ENCODE data around the gene XPR1.
"Not testable (repeated sequence)": the region's sequence is repeated elsewhere in the genome, so short reads cannot be mapped to it uniquely, and the experiment has no call there.

XPR1 gene

DNA sequence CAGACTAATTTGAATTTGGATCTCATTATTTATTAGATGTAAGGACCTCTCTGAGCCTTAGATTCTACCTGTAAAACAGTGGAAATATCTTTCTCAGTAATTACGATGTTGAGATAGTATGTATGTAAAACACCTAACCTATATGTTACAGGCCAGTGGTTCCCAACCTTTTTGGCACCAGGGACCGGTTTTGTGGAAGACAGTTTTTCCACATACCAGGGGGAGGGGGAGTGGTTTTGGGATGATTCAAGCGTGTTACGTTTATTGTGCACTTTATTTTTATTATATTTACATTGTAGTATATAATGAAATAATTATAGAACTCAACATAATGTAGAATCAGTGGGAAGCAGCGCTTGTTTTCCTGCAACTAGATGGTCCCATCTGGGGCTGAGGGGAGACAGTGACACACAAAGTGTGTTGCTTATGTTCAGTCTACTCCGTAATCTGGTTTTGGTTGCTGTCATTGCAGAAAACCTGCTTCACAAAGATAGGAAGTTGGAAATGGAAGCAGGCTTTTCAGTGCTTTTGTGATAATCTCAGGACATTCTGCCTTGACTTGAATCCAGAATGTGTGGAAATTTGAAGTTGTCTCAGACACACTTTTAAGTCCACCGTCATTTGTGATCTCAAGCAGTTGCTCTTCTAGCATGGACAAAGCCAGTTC lies 12.8 kb downstream of the XPR1 start:
- ATAC-seq (no peak), DNase-seq (no peak)

DNA sequence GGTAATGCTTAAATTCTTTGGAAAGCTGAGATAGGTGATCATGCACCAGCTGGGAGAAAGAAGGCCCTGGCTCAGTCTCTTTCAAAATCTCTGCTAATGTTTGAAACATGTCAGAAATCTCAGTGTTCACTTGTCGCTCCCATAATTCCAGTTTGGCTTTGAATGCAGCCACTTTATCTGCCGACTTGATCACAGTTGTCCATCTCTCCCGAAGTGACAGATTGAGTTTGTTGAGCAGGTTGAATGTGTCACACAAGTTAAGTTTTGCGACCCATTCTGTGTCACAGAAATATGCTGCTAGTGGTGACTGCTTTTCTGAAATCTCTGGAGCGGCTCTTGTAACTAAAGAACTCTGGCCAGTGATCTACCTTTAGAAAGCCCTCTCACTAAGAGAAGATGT lies 13.4 kb downstream of the XPR1 start:
- not testable (repeated sequence) for ATAC-seq, DNase-seq

DNA sequence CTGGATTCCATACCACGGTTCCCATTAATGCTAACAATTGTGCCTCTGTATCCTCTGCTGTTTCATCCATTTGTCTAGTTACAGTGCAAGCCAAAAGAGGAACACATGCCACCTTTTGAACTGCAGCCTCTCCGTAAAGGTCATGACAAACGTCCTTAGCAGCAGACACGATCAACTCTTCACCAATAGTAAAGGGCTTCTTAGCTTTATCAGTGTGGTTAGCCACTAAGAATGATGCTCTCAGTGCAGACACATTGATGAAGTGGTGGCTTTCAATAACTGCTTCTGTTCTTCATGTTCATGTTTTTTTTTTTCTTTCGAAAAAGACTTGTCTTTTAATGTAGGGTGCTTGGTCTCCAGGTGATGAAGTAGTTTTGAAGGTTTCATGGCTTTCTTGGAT lies 14.3 kb downstream of the XPR1 start:
- ATAC-seq (no peak), DNase-seq (no peak)

DNA sequence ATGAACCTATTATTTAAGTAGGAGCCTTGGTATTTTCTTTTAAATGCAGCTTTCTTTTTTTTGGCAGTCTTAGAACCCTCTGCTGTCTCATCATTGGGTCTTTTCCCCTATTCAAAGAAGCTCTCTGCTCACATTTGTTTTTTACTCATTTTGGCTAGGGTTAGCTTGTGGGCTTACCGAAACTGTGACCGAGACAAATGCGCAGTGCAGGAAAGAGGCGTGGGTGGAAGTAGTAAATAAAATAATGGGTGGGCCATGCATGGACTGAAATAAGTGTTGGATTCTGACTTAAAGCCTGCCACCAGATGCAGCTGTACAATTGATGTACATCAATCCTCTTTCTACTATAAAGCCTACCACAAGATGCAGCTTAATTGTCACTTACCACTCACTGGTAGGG lies 14.7 kb downstream of the XPR1 start:
- ATAC-seq (peak; percentile 36), DNase-seq (peak; percentile 5)

DNA sequence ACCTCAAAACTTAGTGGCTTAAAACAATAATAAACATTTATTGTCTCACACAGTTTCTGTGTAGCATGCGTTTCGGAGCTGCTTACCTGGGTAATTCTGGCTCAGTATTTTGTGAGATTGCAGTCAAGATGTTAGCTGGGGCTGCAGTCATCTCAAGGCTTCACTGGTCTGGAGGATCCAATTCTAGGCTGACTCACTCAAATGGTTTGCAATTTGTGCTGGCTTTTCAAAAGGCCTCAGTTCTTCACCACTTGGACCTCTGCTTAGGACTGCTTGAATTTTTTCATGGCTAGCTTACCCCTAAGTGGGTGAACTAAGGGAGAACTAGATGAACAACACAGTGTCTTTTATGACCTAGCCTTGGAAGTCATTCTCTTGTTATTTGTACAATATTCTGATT lies 21.0 kb downstream of the XPR1 start:
- DNase-seq, result no peak
- ATAC-seq, result no peak

DNA sequence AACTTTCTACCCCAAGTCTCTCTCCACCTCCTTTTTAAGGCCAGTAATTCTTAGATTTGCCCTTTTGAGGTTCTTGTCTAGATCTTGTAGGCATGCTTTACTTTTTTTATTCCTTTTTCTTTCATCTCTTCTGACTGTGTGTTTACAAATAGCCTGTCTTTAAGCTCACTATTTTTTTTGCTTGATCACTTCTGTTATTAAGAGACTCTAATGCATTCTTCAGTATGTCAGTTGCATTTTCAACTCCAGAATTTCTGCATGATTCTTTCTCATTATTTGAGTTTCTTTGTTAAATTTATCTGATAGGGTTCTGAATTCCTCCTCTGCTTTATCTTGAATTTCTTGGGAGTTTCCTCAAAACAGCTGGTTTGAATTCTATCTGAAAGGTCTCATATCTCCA lies 30.9 kb downstream of the XPR1 start:
- no peak for ATAC-seq
- no peak for DNase-seq

DNA sequence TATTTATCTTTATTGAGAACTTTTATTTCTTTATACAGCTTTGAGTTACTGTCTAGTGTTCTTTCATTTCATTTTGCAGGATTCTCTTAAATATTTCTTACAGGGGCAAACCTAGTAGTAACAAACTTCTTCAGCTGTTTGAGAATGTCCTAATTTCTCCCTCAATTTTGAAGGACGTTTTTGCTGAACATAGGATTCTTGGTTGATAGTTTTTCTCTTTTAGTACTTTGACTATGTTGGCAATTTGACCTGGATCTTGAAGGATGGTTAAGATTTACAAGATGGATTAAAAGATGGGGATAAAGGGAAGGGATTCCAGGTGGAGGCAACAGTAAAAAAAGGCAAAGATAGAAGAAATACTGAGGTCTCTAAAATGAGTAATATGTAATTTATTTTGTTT lies 38.9 kb downstream of the XPR1 start:
- ATAC-seq, result no peak
- no peak for DNase-seq

DNA sequence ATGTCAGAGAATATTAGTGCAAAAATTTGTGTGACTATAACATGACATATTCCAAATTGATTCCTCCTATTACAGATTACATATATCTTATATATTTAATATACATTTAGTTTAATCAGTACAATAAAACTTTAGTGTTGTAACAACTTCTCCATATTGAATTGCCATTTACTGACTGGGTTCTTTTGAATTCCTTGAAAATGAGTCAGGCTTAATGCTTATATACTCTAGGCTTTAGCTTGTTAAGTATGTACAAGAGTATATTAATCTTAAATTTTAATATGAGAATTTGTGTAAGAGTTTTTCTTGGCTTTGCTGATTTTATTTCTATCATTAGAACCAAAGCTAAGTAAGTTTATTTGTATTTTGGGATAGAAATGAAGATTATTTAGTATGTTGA lies 40.3 kb downstream of the XPR1 start:
- no peak for ATAC-seq
- DNase-seq, result no peak

DNA sequence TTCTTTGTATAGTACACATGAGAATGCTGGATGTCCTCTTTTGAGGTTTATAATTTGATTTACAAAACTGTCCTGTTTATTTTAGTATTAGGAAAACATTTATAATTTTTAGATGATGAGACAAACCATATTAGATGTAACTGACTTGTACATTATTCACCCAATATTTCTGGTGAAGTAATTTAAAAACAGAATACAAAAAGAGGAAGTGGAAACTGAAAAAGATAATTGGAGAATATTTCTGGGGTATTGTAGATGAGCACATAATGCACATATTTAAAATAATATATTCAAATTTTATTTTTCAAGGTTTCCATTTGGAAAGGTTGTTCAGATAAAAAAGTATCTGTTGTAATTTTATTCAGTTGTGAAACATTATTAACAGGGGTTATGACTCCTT lies 40.7 kb downstream of the XPR1 start:
- ATAC-seq (no peak), DNase-seq (no peak)

DNA sequence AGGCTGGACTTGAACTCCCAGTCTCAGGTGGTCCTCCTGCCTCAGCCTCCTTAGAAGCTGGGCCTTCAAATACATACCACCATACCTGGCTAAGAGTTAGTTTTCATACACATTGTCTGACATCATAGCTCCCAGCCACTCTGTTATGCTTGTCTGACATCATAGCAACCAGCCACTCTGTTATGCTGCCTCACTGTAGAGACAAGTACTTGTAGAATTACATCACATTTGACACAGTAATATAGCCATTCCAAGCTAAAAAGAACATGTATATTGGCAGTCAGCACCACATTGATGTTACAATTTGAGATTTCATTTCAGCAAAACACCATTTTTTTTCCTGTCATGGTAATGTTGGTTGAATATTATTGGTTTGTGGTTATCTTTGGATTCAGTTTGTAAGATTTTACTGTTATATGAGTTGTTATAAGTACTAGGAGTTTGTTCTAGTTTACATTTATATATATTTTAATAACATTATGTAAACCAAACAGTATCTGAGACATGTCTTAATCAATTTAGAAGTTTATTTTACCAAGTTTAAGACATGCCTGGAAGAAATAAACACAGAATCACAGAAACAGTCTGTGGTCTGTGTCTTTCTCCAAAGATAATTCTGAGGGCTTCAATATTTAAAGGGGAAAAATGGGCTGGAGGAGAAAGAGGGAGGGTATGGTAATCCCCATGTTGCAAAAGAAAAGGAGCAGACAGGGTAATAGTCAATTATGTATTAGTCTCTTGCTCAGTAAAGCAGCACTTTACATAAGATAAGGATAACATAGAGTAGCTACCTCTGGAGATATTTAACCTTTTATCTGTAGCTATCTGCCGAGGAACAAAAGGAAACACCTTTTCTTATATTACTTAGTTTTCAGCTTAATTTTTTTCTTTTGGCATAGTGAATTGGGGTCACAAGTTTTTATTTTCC lies 43.0 kb downstream of the XPR1 start:
- DNase-seq, result no peak

DNA sequence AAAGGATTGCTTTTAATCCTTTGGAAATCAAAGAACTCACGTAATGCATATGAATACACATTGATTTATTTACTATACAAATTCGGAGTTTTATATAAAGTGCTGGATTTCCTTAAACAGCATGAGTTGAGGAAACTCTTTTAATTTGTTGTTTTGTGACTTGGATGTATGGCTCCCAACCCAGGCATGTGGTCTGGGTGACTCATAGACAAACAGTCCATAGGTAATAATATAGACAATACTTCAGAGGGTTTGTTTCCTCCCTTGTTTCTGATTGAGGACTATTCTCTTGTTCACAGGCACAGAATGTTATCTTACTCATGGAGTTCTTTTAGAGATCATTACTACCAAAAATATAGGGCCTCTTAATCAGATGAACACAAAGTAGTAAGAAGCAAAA lies 43.8 kb downstream of the XPR1 start:
- DNase-seq, result no peak
- no peak for ATAC-seq

More for the DNA sequence above, 43.0 kb downstream of the XPR1 start:
- ATAC-seq, result no peak

DNA sequence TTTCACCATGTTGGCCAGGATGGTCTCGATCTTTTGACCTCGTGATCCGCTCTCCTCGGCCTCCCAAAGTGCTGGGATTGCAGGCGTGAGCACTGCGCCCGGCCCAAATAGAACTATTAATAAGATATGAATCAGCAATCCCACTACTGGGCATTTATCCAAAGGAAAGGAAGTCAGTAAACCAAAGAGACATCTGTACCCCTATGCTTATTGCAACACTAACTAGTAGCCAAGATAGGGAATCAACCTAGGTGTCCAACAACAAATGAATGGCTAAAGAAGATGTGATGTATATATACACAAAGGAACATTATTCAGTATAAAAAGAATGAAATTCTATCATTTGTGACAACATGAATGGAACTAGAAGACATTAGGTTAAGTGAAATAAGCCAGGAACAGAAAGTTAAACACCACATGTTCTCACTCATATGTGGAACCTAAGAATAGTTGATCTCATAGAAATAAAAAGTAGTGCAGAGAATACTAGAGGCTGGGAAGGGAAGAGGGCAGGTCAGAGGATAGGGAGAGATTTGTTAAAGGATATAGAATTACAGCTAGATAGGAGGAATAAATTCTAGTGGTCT lies 48.8 kb downstream of the XPR1 start:
- DNase-seq, result no peak
- ATAC-seq, result no peak

DNA sequence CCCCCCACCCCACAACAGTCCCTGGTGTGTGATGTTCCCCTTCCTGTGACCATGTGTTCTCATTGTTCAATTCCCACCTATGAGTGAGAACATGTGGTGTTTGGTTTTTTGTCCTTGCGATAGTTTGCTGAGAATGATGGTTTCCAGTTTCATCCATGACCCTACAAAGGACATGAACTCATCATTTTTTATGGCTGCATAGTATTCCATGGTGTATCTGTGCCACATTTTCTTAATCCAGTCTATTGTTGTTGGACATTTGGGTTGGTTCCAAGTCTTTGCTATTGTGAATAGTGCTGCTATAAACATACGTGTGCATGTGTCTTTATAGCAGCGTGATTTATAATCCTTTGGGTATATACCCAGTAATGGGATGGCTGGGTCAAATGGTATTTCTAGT lies 51.3 kb downstream of the XPR1 start:
- not testable (repeated sequence) for DNase-seq, ATAC-seq

DNA sequence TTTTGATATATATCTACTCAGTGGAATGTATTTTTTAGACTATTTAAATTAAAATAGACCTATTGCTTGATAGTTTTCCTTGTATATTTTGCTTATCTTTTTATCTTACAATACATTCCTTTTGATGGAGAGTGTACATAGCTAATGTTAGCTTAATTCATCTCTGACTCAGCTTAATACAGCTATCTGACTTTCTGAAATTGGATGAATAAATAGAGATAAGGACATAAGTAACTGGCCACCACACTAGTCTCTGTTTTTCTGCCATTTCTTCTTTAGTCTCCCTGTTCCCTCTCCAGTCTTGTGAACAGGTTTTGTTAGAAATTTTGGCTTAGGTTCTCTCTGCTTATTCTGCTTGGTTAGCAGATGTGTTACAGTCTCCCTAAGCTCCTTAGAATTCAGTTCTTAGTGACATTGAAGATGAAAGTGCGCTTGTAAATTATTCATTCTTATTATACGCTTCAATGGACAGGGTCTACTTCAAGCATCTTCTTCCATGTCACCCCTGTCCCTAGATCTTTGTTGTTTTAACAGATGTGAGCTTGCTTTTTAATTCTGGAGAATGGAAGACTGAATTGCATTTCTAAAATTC lies 59.6 kb downstream of the XPR1 start:
- no peak for ATAC-seq
- DNase-seq, result no peak

DNA sequence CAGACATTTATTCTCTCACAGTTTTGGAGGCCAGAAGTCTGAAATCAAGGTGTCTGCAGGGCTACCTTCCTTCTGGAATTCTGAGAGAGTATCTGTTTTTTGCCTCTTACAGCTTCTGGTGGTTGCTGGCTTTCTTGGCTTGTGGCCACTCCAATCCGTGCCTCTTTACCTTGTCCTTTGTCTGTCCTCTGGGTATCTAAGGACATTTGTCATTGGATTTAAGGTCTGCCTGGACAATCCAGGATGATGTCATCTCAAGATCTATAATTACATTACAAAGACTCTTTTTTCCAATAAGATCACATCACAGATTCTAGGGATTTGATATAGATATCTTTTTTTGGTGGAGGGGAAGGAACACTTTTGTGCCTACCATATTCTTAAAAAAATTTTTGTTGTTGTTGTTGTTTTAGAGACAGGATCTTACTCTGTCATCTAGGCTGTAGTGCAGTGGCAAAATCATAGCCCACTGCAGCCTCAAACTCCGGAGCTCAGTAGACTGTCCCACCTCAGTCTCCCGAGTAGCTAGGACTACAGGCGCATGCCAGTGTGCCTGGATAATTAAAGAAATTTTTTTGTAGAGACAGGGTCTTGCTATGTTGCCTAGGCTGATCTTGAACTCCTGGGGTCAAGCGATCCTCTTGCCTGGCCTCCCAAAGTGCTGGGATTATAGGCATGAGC lies 61.9 kb downstream of the XPR1 start:
- no peak for DNase-seq
- no peak for ATAC-seq

DNA sequence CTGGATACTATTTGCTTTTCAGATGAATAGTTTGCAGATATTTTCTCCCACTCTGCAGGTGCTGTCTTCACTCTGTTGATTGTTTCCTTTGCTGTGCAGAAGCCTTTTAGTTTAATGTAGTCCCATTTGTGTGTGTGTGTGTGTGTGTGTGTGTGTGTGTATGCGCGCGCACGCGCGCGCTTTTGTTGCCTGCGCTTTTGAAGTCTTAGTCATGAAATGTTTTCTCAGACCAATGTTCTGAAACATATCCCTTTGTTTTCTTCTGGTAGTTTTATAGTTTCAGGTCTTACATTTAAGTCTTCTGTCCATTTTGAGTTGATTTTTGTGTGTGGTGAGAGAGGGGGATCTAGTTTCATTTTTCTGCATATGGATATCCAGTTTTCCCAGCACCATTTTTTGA lies 63.5 kb downstream of the XPR1 start:
- ATAC-seq, result no peak
- no peak for DNase-seq

DNA sequence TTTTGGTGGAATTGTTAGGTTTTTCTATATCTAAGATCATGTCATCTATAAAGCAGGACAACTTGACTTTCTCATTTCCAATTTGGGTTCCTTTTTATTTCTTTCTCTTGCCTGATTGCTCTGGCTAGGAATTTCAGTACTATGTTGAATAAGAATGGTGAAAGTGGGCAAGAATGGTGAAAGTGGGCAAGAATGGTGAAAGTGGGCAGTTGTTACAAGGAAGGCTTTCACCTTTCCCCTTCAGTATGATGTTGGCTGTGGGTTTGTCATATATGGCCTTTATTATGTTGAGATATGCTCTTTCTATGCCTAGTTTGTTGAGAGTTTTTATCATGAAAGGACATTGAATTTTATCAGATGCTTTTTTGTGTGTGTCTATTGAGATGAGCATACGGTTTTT lies 64.5 kb downstream of the XPR1 start:
- DNase-seq, result no peak
- no peak for ATAC-seq

DNA sequence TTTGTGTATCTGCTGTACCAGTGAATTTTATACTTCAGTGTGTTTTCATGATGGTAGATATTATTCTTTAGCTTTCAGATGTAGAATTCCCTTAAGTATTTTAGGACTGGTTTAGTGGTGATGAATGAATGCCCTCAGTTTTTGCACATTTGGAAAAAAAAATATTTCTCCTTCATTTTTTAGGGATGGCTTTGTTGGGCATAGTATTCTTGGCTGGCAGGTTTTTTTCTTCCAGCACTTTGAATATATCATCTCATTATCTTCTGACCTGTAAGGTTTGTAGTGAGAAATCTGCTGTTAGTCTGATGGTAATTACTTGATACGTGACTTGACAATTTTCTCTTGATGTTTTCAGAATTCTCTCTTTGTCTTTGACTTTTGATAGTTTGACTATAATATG lies 66.8 kb downstream of the XPR1 start:
- ATAC-seq (no peak), DNase-seq (no peak)

DNA sequence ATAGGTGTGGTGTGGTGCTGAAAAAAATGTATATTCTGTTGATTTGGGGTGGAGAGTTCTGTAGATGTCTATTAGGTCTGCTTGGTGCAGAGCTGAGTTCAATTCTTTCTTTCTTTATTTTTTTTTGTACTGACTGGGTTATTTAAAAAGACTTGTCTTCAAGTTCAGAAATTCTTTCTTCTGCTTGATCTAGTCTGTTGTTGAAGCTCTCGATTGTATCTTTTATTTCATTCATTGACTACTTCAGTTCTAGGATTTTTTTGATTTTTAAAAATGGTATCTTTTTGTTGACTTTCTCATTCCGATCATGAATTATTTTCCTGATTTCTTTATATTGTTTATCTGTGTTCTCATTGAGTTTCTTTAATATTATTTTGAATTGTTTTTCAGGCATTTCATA lies 70.6 kb downstream of the XPR1 start:
- ATAC-seq, DNase-seq: not testable (repeated sequence)

DNA sequence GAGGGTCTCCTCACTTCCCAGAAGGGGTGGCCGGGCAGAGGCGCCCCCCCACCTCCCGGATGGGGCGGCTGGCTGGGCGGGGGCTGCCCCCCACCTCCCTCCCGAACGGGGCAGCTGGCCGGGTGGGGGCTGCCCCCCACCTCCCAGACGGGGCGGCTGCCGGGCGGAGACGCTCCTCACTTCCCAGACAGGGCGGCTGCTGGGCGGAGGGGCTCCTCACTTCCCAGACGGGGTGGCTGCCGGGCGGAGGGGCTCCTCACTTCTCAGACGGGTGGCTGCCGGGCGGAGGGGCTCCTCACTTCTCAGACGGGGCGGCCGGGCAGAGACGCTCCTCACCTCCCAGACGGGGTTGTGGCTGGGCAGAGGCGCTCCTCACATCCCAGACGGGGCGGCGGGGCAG lies 78.9 kb downstream of the XPR1 start:
- ATAC-seq, DNase-seq: not testable (repeated sequence)

DNA sequence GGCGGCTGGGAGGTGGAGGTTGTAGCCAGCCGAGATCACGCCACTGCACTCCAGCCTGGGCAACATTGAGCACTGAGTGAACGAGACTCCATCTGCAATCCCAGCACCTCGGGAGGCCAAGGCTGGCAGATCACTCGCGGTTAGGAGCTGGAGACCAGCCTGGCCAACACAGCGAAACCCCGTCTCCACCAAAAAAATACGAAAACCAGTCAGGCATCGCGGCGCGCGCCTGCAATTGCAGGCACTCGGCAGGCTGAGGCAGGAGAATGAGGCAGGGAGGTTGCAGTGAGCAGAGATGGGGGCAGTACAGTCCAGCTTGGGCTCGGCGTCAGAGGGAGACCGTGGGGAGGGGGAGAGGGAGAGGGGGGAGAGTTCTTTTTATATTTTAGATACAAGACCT lies 79.4 kb downstream of the XPR1 start:
- not testable (repeated sequence) for DNase-seq, ATAC-seq

DNA sequence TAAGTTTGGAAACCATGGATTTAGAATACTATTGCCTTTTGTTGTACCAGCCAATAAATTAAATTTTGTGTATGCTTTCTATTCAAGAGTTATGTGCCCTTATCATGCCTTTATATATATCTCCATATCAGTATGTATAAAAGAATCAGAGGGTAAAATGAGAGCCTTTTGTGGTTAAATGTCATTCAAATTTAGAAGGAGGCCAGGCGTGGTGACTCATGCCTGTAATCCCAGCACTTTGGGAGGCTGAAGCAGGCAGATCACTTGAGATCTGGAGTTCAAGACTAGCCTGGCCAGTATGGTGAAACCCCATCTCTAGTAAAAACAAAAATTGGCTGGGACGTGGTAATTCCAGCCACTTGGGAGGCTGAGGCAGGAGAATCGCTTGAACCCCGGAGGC lies 88.9 kb downstream of the XPR1 start:
- no peak for ATAC-seq
- DNase-seq, result no peak

Data from stimulated activated naive CD8-positive, alpha-beta T cell treated with anti-CD3 and anti-CD28 coated beads, Interleukin-15, Interleukin-2, amounts not matched to agents 100 U/mL and 50 U/mL, for 24 hours (primary cell).